IMR-90 (cell line): ENCODE measurements around the gene INO80D. TPM values are rescaled to one million over a fixed set of nuclear protein-coding genes. Genes with fewer than 3 reads are reported as not detected.

Experiments used
- ATAC-seq: fragments of 200-7000 bp; cut with Tn5 transposase; 2 replicates; pipeline ENCODE4 v1.9.1; 2020; ENCODE audit warnings: low read depth, mild to moderate bottlenecking, moderate library complexity
- BruUV-seq: library from RNA; stranded (reverse); fragments of 400-500 nt; replicated peaks from 2 replicates; lab custom pipeline; 2021; lab: Mats Ljungman, UMichigan
- CTCF ChIA-PET: fragments of 300-600 bp; formaldehyde crosslinking; extraction: SDS; loops from one replicate; lab custom pipeline; 2021; ENCODE audit warnings: antibody characterized with exemption; lab: Yijun Ruan, JAX
- POLR2A ChIA-PET: fragments of 300-600 bp; sonication (Branson Sonifier 250); formaldehyde crosslinking; loops from one replicate; lab custom pipeline; 2022; ENCODE audit warnings: antibody characterized with exemption; ENCODE audit not compliant: unreplicated experiment; lab: Charles Lee
- DNase-seq: peaks from one replicate; pipeline ENCODE4 v3.0.0; 2013
- H2AFZ ChIP-seq: replicated peaks from 2 replicates; pipeline ENCODE3; 2013; ENCODE audit warnings: low read length, mild to moderate bottlenecking; ENCODE audit not compliant: poor library complexity
- H2AK5ac ChIP-seq: 2 replicates; pipeline ENCODE4 v1.6.1; 2013; ENCODE audit warnings: low read depth, low read length, inconsistent platforms
- H2AK9ac ChIP-seq: replicated peaks from 2 replicates; pipeline ENCODE3; 2013; ENCODE audit warnings: mild to moderate bottlenecking, low read depth, low read length, moderate library complexity; ENCODE audit not compliant: poor library complexity
- H2BK120ac ChIP-seq: 2 replicates; pipeline ENCODE4 v1.6.1; 2013; ENCODE audit warnings: low read depth, low read length, inconsistent platforms
- H2BK15ac ChIP-seq: 3 replicates; pipeline ENCODE4 v1.6.1; 2013; ENCODE audit warnings: low read depth, low read length, inconsistent platforms
- H2BK20ac ChIP-seq: 2 replicates; pipeline ENCODE4 v1.6.1; 2013; ENCODE audit warnings: low read depth, mild to moderate bottlenecking, inconsistent platforms, low read length, moderate library complexity
- H2BK5ac ChIP-seq: 2 replicates; pipeline ENCODE4 v1.6.1; 2013; ENCODE audit warnings: mild to moderate bottlenecking, low read depth, low read length, inconsistent platforms; ENCODE audit not compliant: poor library complexity, severe bottlenecking
- H3K14ac ChIP-seq: replicated peaks from 2 replicates; pipeline ENCODE4 v1.6.1; 2013; ENCODE audit warnings: low read depth, low read length, inconsistent platforms
- H3K18ac ChIP-seq: 2 replicates; pipeline ENCODE4 v1.6.1; 2013; ENCODE audit warnings: low read depth, low read length, control low read depth
- H3K23ac ChIP-seq: 2 replicates; pipeline ENCODE4 v1.6.1; 2013; ENCODE audit warnings: low read depth, low read length, inconsistent platforms
- H3K27ac ChIP-seq: 2 replicates; pipeline ENCODE4 v1.5.1; 2013; ENCODE audit warnings: mild to moderate bottlenecking, control low read depth, low read length; ENCODE audit not compliant: insufficient read depth
- H3K27me3 ChIP-seq: 2 replicates; pipeline ENCODE4 v1.6.1; 2013; ENCODE audit warnings: low read length; ENCODE audit not compliant: control insufficient read depth, insufficient read depth
- H3K36me3 ChIP-seq: 2 replicates; pipeline ENCODE4 v1.6.1; 2013; ENCODE audit warnings: low read length, mixed read lengths; ENCODE audit not compliant: control insufficient read depth, insufficient read depth
- H3K4ac ChIP-seq: 2 replicates; pipeline ENCODE4 v1.6.1; 2013; ENCODE audit warnings: low read depth, low read length, inconsistent platforms
- H3K4me1 ChIP-seq: 2 replicates; pipeline ENCODE4 v1.6.1; 2013; ENCODE audit warnings: low read length, mixed read lengths; ENCODE audit not compliant: control insufficient read depth, insufficient read depth
- H3K4me2 ChIP-seq: 2 replicates; pipeline ENCODE4 v1.6.1; 2013; ENCODE audit warnings: low read depth, mild to moderate bottlenecking, control low read depth, low read length, moderate library complexity
- H3K4me3 ChIP-seq: 2 replicates; pipeline ENCODE4 v1.5.1; 2013; ENCODE audit warnings: low read depth, mild to moderate bottlenecking, control low read depth, low read length, moderate library complexity; ENCODE audit not compliant: insufficient read depth
- H3K56ac ChIP-seq: 2 replicates; pipeline ENCODE4 v1.6.1; 2013; ENCODE audit warnings: low read length, inconsistent platforms; ENCODE audit not compliant: insufficient read depth; ENCODE audit errors: extremely low read depth
- H3K79me1 ChIP-seq, 2 experiments: 2 replicates each; pipeline ENCODE4 v1.6.1; 2013; ENCODE audit warnings: low read length in 2 of 2, inconsistent platforms in 1 of 2, low read depth in 1 of 2
- H3K9ac ChIP-seq: 2 replicates; pipeline ENCODE4 v1.6.1; 2013; ENCODE audit warnings: low read depth, low read length, control low read depth
- H3K9me1 ChIP-seq: 2 replicates; pipeline ENCODE4 v1.6.1; 2013; ENCODE audit warnings: low read length, inconsistent platforms; ENCODE audit not compliant: insufficient read depth
- H3K9me3 ChIP-seq: 2 replicates; pipeline ENCODE4 v1.6.1; 2013; ENCODE audit warnings: low read length; ENCODE audit not compliant: control insufficient read depth, insufficient read depth
- H4K20me1 ChIP-seq: 2 replicates; pipeline ENCODE4 v1.6.1; 2013; ENCODE audit warnings: low read length, inconsistent platforms; ENCODE audit not compliant: insufficient read depth
- H4K5ac ChIP-seq: 2 replicates; pipeline ENCODE4 v1.6.1; 2013; ENCODE audit warnings: mild to moderate bottlenecking, low read depth, low read length, control low read depth
- H4K8ac ChIP-seq, 2 experiments: 2 replicates each; pipeline ENCODE4 v1.6.1; 2013; ENCODE audit warnings: low read depth in 2 of 2, low read length in 2 of 2, control low read depth in 1 of 2, inconsistent platforms in 1 of 2
- H4K91ac ChIP-seq: 2 replicates; pipeline ENCODE4 v1.6.1; 2013; ENCODE audit warnings: low read depth, low read length, inconsistent platforms; ENCODE audit not compliant: insufficient read depth
- CEBPB ChIP-seq: IDR thresholded peaks from 2 replicates; pipeline ENCODE4 v1.6.1; 2012; ENCODE audit warnings: low read depth, low read length, improper control_type of control experiment
- WGBS, 2 experiments: methylation state at CpG; one replicate each; pipeline versions ENCODE4 v1.1.5 to v1.1.7; 2013; ENCODE audit warnings: missing lambda C conversion rate in 2 of 2; ENCODE audit not compliant: insufficient read length in 1 of 2; ENCODE audit errors: extremely low coverage in 2 of 2; 5-methylcytosine and 5-hydroxymethylcytosine counted together
- dilution Hi-C: fragments of 300-500 bp; cut with HindIII; formaldehyde crosslinking; loops from one replicate; pipeline ENCODE4 v1.14.3; 2018; ENCODE audit warnings: low sequenced_read_pairs; ENCODE audit not compliant: unreplicated experiment
- in situ Hi-C: fragments of 300-500 bp; cut with MboI; formaldehyde crosslinking; loops from 3 replicates; pipeline ENCODE4 v1.14.3; 2019; ENCODE audit warnings: low sequenced_read_pairs, inconsistent platforms, mixed read lengths
- intact Hi-C: fragments of 100-400 bp; cut with micrococcal nuclease; formaldehyde crosslinking; loops from 2 replicates; pipeline ENCODE4 v1.10.0; 2022
- polyA plus RNA-seq, 3 experiments: library from polyadenylated mRNA; depleted of rRNA; stranded (reverse); fragments of >200 nt; gene quantifications; 2 replicates each; pipeline ENCODE4 v1.2.3, GENCODE V29; 2012; ENCODE audit warnings: low replicate concordance in 1 of 3
- total RNA-seq: library from RNA; depleted of rRNA; stranded (reverse); fragments of >200 nt; gene quantifications from 2 replicates; pipeline ENCODE4 v1.2.3, GENCODE V29; 2012
- TF ChIP-seq, protein P1 (sequence below): fragments of 150-350 bp; IDR thresholded peaks from 2 replicates; pipeline ENCODE4 v1.6.1; 2017; ENCODE audit warnings: mild to moderate bottlenecking, antibody characterized with exemption, low read length, low read depth

INO80D gene
- total and polyA plus RNA-seq, 2 of the 4 experiments (the other 2 are of a cell fraction): 0.79 to 4.5 TPM

DNA sequence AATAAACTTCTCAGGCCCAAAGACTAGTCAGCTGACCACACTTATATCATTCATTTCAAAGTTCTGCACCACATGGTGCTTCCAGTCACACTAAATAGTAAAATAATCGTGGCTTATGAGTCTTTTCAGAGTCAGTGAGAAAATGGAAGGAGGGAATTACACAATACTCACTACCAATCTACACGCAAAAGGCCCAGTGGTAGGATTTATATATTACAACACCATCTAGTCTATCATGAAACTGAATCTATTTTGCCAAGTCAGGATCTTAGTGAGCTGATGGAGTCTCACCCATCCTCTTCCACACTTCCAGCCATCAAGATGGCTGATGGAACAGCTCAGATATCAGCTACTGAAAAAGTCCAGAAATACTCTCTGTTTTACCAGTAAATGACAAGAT is 21.9 kb downstream of the INO80D start:
- no CpG with 5 or more reads among the region's 2 CpGs for WGBS, 2 experiments
- CTCF ChIA-PET: no interaction called here
- no peak overlapping the region for H3K18ac ChIP-seq

More for the DNA sequence above, 21.9 kb downstream of the INO80D start:
- Histone ChIP-seq H2AK5ac (no peak overlapping the region), H4K20me1 (no peaks in the 10 kb centered on the region), H4K5ac (no peak overlapping the region), H2BK5ac (no peak overlapping the region), H3K36me3 (peaks cover 7% of the 10 kb centered on the region), H3K4ac (no peak overlapping the region), H3K79me1 (peaks cover 25 to 32% of the 10 kb centered on the region in 2 experiments), H2AK9ac (no peak overlapping the region), H3K9ac (no peak overlapping the region), H2BK120ac (no peak overlapping the region), H3K4me3 (no peak overlapping the region), H2BK15ac (no peak overlapping the region), H3K27ac (no peak overlapping the region), H3K14ac (no peak overlapping the region), H3K56ac (no peak overlapping the region), H3K9me3 (no peaks in the 10 kb centered on the region), H4K8ac (no peak overlapping the region), H3K4me2 (no peak overlapping the region), H3K4me1 (no peaks in the 10 kb centered on the region), H3K9me1 (peaks cover 3% of the 10 kb centered on the region), H2BK20ac (no peak overlapping the region), H3K23ac (no peak overlapping the region), H4K91ac (no peak overlapping the region), H2AFZ (no peak overlapping the region), H3K27me3 (no peaks in the 10 kb centered on the region)
- no peak for ATAC-seq
- DNase-seq: no peak
- POLR2A ChIA-PET: no interaction called here
- no TSS peak for BruUV-seq
- TF ChIP-seq, protein P1, sequence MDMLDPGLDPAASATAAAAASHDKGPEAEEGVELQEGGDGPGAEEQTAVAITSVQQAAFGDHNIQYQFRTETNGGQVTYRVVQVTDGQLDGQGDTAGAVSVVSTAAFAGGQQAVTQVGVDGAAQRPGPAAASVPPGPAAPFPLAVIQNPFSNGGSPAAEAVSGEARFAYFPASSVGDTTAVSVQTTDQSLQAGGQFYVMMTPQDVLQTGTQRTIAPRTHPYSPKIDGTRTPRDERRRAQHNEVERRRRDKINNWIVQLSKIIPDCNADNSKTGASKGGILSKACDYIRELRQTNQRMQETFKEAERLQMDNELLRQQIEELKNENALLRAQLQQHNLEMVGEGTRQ: no peak
- peak; percentile 63 for TF ChIP-seq CEBPB
- intact Hi-C loops: no loop called here
- in situ Hi-C loops: no loop called here
- dilution Hi-C loops: no loop called here
